HEK293 (cell line): ENCODE results near the gene MYL3.

Experiments used
- CTCF ChIA-PET: fragments of 350-600 bp; formaldehyde crosslinking; extraction: SDS; loops from one replicate; lab custom pipeline; 2021; ENCODE audit warnings: antibody characterized with exemption; lab: Yijun Ruan, JAX
- POLR2A ChIA-PET: fragments of 300-600 bp; formaldehyde crosslinking; extraction: SDS; loops from one replicate; lab custom pipeline; 2020; ENCODE audit warnings: antibody characterized with exemption, inconsistent platforms; lab: Yijun Ruan, JAX
- H3K27ac ChIP-seq: fragments of 200-500 bp; sonication (Bioruptor generic); 2 replicates; pipeline ENCODE4 v1.5.1; 2014; ENCODE audit warnings: low read depth, low read length, control low read depth, inconsistent platforms; ENCODE audit errors: extremely low read depth
- H3K36me3 ChIP-seq, 2 experiments: fragments of 200-500 bp in 1 of 2; sonication (Bioruptor generic) in 1 of 2; 1 replicate in 1 of 2; 2 replicates in 1 of 2; pipeline ENCODE4 v1.5.1; 2014 to 2017; ENCODE audit warnings: inconsistent platforms in 2 of 2, low read length in 2 of 2; ENCODE audit not compliant: control insufficient read depth in 2 of 2, insufficient read depth in 1 of 2
- H3K4me1 ChIP-seq: fragments of 200-500 bp; sonication (Bioruptor generic); 2 replicates; pipeline ENCODE4 v1.5.1; 2014; ENCODE audit warnings: mild to moderate bottlenecking, low read length, inconsistent platforms; ENCODE audit not compliant: control insufficient read depth, insufficient read depth
- H3K4me3 ChIP-seq: 2 replicates; pipeline ENCODE4 v1.5.1; 2011; ENCODE audit warnings: low read depth, mild to moderate bottlenecking, control low read depth, low read length, moderate library complexity
- H3K9me3 ChIP-seq: fragments of 200-500 bp; sonication (Bioruptor generic); 2 replicates; pipeline ENCODE4 v1.5.1; 2014; ENCODE audit warnings: low read depth, low read length, inconsistent platforms; ENCODE audit not compliant: control insufficient read depth, insufficient read depth
- GLIS2 ChIP-seq: fragments of 450-650 bp; formaldehyde crosslinking; IDR thresholded peaks from 2 replicates; pipeline ENCODE4 v1.5.1; 2016; ENCODE audit warnings: missing biosample characterization, missing genetic modification characterization
- KLF1 ChIP-seq: fragments of 450-650 bp; formaldehyde crosslinking; IDR thresholded peaks from 2 replicates; pipeline ENCODE4 v1.5.1; 2016; ENCODE audit warnings: missing biosample characterization, missing genetic modification characterization
- KLF7 ChIP-seq: fragments of 450-650 bp; formaldehyde crosslinking; IDR thresholded peaks from 2 replicates; pipeline ENCODE4 v1.5.1; 2016; ENCODE audit warnings: missing biosample characterization, missing genetic modification characterization, borderline replicate concordance
- PBX3 ChIP-seq: sonication (generic); formaldehyde crosslinking; IDR thresholded peaks from 2 replicates; pipeline ENCODE4 v1.8.1; 2022; ENCODE audit warnings: mild to moderate bottlenecking, moderate library complexity, missing genetic modification reagents
- PRDM10 ChIP-seq: fragments of 450-650 bp; formaldehyde crosslinking; IDR thresholded peaks from 2 replicates; pipeline ENCODE4 v1.5.1; 2016; ENCODE audit warnings: missing biosample characterization, missing genetic modification characterization
- PRDM2 ChIP-seq: fragments of 450-650 bp; formaldehyde crosslinking; IDR thresholded peaks from 2 replicates; pipeline ENCODE4 v1.5.1; 2016; ENCODE audit warnings: missing biosample characterization, missing genetic modification characterization, borderline replicate concordance
- SP7 ChIP-seq: fragments of 450-650 bp; formaldehyde crosslinking; IDR thresholded peaks from 2 replicates; pipeline ENCODE4 v1.5.1; 2016; ENCODE audit warnings: missing biosample characterization, missing genetic modification characterization
- ZBTB21 ChIP-seq: fragments of 450-650 bp; formaldehyde crosslinking; IDR thresholded peaks from 2 replicates; pipeline ENCODE4 v1.5.1; 2017; ENCODE audit warnings: missing biosample characterization, missing genetic modification characterization
- ZNF2 ChIP-seq: fragments of 450-650 bp; formaldehyde crosslinking; IDR thresholded peaks from 2 replicates; pipeline ENCODE4 v1.5.1; 2016; ENCODE audit warnings: missing biosample characterization, missing genetic modification characterization
- ZNF24 ChIP-seq: fragments of 450-650 bp; formaldehyde crosslinking; IDR thresholded peaks from 2 replicates; pipeline ENCODE4 v1.5.1; 2016; ENCODE audit warnings: missing biosample characterization, missing genetic modification characterization
- ZNF280C ChIP-seq: fragments of 450-650 bp; formaldehyde crosslinking; IDR thresholded peaks from 2 replicates; pipeline ENCODE4 v1.5.1; 2016; ENCODE audit warnings: missing biosample characterization, missing genetic modification characterization
- ZNF555 ChIP-seq: fragments of 450-650 bp; formaldehyde crosslinking; conservative IDR thresholded peaks from 2 replicates; pipeline ENCODE4 v1.5.1; 2017; ENCODE audit warnings: missing biosample characterization, mild to moderate bottlenecking, missing genetic modification characterization, inconsistent platforms
- ZNF654 ChIP-seq: fragments of 450-650 bp; formaldehyde crosslinking; IDR thresholded peaks from 2 replicates; pipeline ENCODE4 v1.5.1; 2016; ENCODE audit warnings: low read depth, missing biosample characterization, missing genetic modification characterization
- ZNF660 ChIP-seq: fragments of 450-650 bp; IDR thresholded peaks from 2 replicates; pipeline ENCODE4 v1.5.1; 2018; ENCODE audit warnings: missing biosample characterization, mild to moderate bottlenecking, missing genetic modification characterization
- ZNF701 ChIP-seq: fragments of 450-650 bp; formaldehyde crosslinking; IDR thresholded peaks from 2 replicates; pipeline ENCODE4 v1.5.1; 2016; ENCODE audit warnings: missing biosample characterization, missing genetic modification characterization
- ZNF830 ChIP-seq: fragments of 450-650 bp; IDR thresholded peaks from 2 replicates; pipeline ENCODE4 v1.5.0; 2018; ENCODE audit warnings: missing biosample characterization, missing genetic modification characterization, low read depth, mild to moderate bottlenecking, moderate library complexity
- TF ChIP-seq, protein P1 (sequence below): fragments of 450-650 bp; formaldehyde crosslinking; IDR thresholded peaks from 2 replicates; pipeline ENCODE4 v1.5.1; 2016; ENCODE audit warnings: missing biosample characterization, missing genetic modification characterization
- TF ChIP-seq, protein P2 (sequence below): fragments of 450-650 bp; formaldehyde crosslinking; IDR thresholded peaks from 2 replicates; pipeline ENCODE4 v1.5.1; 2016; ENCODE audit warnings: missing biosample characterization, missing genetic modification characterization
- TF ChIP-seq, protein P3 (sequence below): fragments of 450-650 bp; IDR thresholded peaks from 2 replicates; pipeline ENCODE4 v1.5.1; 2018; ENCODE audit warnings: missing biosample characterization, missing genetic modification characterization

The MYL3 gene

DNA sequence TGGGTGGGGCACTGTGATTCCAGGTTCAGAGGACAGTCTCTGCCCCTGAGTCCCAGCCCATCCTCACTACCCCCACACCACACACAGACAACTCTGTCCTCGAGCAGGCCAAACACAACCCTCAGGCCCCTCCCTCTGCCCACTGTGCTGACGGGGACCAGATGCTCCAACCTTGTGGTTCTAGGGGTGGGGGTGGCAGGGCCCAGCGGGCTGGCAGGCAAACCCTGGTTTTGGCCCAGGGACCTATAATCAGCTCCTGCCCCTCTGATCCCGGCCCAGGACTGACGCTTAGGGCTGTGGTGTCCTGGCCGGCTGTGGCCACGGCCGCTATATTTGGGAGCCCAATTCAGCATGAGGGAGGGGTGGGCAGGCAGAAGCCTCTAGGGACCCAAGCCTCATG lies 5.0 kb upstream of the MYL3 start (continued):
- no peak for TF ChIP-seq ZNF2 (tag by site-specific recombination)
- no peak for TF ChIP-seq ZNF654 (tag by site-specific recombination)

- Histone ChIP-seq H3K27ac (no peak overlapping the region), H3K36me3 (no peaks in the 10 kb centered on the region), H3K4me3 (no peak overlapping the region), H3K4me1 (no peaks in the 10 kb centered on the region), H3K9me3 (no peaks in the 10 kb centered on the region)
- ChIA-PET POLR2A (no interaction called here), CTCF (interaction anchor here (0.5 to 2.6 kb wide), 7 partner anchors 10 to 496 kb away, joined by 3 to 23 read pairs (median 7); partner anchors contain the start of gene PTH1R)
- TF ChIP-seq GLIS2 (tag by site-specific recombination) (no peak), KLF1 (tag by site-specific recombination) (no peak), ZNF830 (no peak), SP7 (tag by site-specific recombination) (no peak), PRDM2 (tag by site-specific recombination) (no peak), ZBTB21 (no peak), PBX3 (no peak), KLF7 (no peak), PRDM10 (tag by site-specific recombination) (no peak), ZNF701 (tag by site-specific recombination) (no peak), ZNF24 (tag by site-specific recombination) (no peak), ZNF555 (tag by site-specific recombination) (no peak), ZNF660 (tag by site-specific recombination) (no peak), ZNF280C (tag by site-specific recombination) (no peak)
- TF ChIP-seq, protein P1, sequence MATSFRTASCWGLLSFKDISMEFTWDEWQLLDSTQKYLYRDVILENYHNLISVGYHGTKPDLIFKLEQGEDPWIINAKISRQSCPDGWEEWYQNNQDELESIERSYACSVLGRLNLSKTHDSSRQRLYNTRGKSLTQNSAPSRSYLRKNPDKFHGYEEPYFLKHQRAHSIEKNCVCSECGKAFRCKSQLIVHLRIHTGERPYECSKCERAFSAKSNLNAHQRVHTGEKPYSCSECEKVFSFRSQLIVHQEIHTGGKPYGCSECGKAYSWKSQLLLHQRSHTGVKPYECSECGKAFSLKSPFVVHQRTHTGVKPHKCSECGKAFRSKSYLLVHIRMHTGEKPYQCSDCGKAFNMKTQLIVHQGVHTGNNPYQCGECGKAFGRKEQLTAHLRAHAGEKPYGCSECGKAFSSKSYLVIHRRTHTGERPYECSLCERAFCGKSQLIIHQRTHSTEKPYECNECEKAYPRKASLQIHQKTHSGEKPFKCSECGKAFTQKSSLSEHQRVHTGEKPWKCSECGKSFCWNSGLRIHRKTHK (tag by site-specific recombination) = no peak
- TF ChIP-seq, protein P2, sequence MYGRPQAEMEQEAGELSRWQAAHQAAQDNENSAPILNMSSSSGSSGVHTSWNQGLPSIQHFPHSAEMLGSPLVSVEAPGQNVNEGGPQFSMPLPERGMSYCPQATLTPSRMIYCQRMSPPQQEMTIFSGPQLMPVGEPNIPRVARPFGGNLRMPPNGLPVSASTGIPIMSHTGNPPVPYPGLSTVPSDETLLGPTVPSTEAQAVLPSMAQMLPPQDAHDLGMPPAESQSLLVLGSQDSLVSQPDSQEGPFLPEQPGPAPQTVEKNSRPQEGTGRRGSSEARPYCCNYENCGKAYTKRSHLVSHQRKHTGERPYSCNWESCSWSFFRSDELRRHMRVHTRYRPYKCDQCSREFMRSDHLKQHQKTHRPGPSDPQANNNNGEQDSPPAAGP = no peak
- TF ChIP-seq, protein P3, sequence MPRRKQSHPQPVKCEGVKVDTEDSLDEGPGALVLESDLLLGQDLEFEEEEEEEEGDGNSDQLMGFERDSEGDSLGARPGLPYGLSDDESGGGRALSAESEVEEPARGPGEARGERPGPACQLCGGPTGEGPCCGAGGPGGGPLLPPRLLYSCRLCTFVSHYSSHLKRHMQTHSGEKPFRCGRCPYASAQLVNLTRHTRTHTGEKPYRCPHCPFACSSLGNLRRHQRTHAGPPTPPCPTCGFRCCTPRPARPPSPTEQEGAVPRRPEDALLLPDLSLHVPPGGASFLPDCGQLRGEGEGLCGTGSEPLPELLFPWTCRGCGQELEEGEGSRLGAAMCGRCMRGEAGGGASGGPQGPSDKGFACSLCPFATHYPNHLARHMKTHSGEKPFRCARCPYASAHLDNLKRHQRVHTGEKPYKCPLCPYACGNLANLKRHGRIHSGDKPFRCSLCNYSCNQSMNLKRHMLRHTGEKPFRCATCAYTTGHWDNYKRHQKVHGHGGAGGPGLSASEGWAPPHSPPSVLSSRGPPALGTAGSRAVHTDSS (tag by site-specific recombination) = no peak
Measured at GRCh38 chr3:46867550-46867898, 4.3 kb upstream of the MYL3 start.
